Naive thymus-derived CD4-positive, alpha-beta T cell (primary cell): ENCODE measurements around the gene ELL3. TPM values are rescaled to one million over a fixed set of nuclear protein-coding genes. Genes with fewer than 3 reads are reported as not detected.
"Not testable (repeated sequence)": the region's sequence is repeated elsewhere in the genome, so short reads cannot be mapped to it uniquely, and the experiment has no call there.

Experiments
- ATAC-seq: fragments of 150-1000 bp; cut with Tn5 transposase; 2 replicates; pipeline ENCODE4 v1.10.0; 2021; ENCODE audit warnings: mild to moderate bottlenecking, moderate library complexity
- CTCF ChIA-PET: fragments of 350-600 bp; sonication (Branson Sonifier 250); formaldehyde crosslinking; loops from one replicate; lab custom pipeline; 2021; ENCODE audit warnings: antibody characterized with exemption; lab: Charles Lee
- POLR2A ChIA-PET: fragments of 350-600 bp; sonication (Branson Sonifier 250); formaldehyde crosslinking; loops from one replicate; lab custom pipeline; 2021; ENCODE audit warnings: antibody characterized with exemption, inconsistent platforms; lab: Charles Lee
- DNase-seq, 9 donors: peaks; one replicate each; pipeline versions ENCODE4 v3.0.0 to v3.0.0-alpha.2; 2020 to 2022; ENCODE audit warnings: mixed read lengths in 1 of 9
- H3K27ac ChIP-seq: one replicate; pipeline ENCODE4 v1.7.0; 2013; ENCODE audit warnings: mild to moderate bottlenecking, low read depth, low read length, moderate library complexity
- H3K27me3 ChIP-seq, 2 donors: one replicate each; pipeline ENCODE4 v1.7.0; 2013; ENCODE audit warnings: low read length in 2 of 2, mild to moderate bottlenecking in 2 of 2, moderate library complexity in 2 of 2; ENCODE audit not compliant: control insufficient read depth in 2 of 2, insufficient read depth in 2 of 2
- H3K36me3 ChIP-seq, 3 experiments: 1 replicate in 2 of 3; 2 replicates in 1 of 3; pipeline ENCODE4 v1.7.0; 2013; ENCODE audit warnings: low read length in 3 of 3, mild to moderate bottlenecking in 3 of 3, moderate library complexity in 1 of 3; ENCODE audit not compliant: insufficient read depth in 3 of 3, control insufficient read depth in 2 of 3
- H3K4me1 ChIP-seq, 2 donors: one replicate each; pipeline ENCODE4 v1.7.0; 2013; ENCODE audit warnings: low read length in 2 of 2, mild to moderate bottlenecking in 2 of 2, moderate library complexity in 1 of 2; ENCODE audit not compliant: control insufficient read depth in 2 of 2, insufficient read depth in 2 of 2
- H3K4me3 ChIP-seq: 2 replicates; pipeline ENCODE4 v1.7.0; 2013; ENCODE audit warnings: mild to moderate bottlenecking, low read length
- H3K9me3 ChIP-seq, 3 experiments: 1 replicate in 2 of 3; 2 replicates in 1 of 3; pipeline ENCODE4 v1.7.0; 2013; ENCODE audit warnings: low read length in 3 of 3; ENCODE audit not compliant: control insufficient read depth in 2 of 3
- H3K27ac Mint-ChIP-seq, 9 donors: one replicate each; pipeline ENCODE4 v1.8.0; 2020 to 2022; ENCODE audit warnings: mixed read lengths in 9 of 9, mild to moderate bottlenecking in 8 of 9, moderate library complexity in 5 of 9, inconsistent platforms in 2 of 9
- H3K27me3 Mint-ChIP-seq, 5 donors: one replicate each; pipeline ENCODE4 v1.8.0; 2021 to 2022; ENCODE audit warnings: mixed read lengths in 5 of 5, mild to moderate bottlenecking in 1 of 5
- H3K36me3 Mint-ChIP-seq, 5 donors: one replicate each; pipeline ENCODE4 v1.8.0; 2020 to 2022; ENCODE audit warnings: mixed read lengths in 5 of 5, mild to moderate bottlenecking in 3 of 5, inconsistent platforms in 1 of 5
- H3K4me1 Mint-ChIP-seq, 7 donors: one replicate each; pipeline ENCODE4 v1.8.0; 2020 to 2022; ENCODE audit warnings: mixed read lengths in 7 of 7, mild to moderate bottlenecking in 3 of 7, inconsistent platforms in 1 of 7
- H3K4me3 Mint-ChIP-seq, 10 donors: one replicate each; pipeline ENCODE4 v1.8.0; 2020 to 2022; ENCODE audit warnings: mild to moderate bottlenecking in 10 of 10, mixed read lengths in 10 of 10, moderate library complexity in 6 of 10, inconsistent platforms in 2 of 10
- H3K9me3 Mint-ChIP-seq, 11 donors: one replicate each; pipeline ENCODE4 v1.8.0; 2020 to 2022; ENCODE audit warnings: mixed read lengths in 11 of 11, mild to moderate bottlenecking in 4 of 11, inconsistent platforms in 1 of 11, moderate library complexity in 1 of 11
- intact Hi-C, 2 donors: fragments of 100-400 bp; cut with micrococcal nuclease; formaldehyde crosslinking; loops; one replicate each; pipeline ENCODE4 v1.15.1; 2023
- polyA plus RNA-seq, 2 donors: library from polyadenylated mRNA; unstranded; fragments of 300-500 nt; fragmentation: Illumina TruSeq; gene quantifications; one replicate each; pipeline ENCODE4 v1.2.3, GENCODE V29; 2021
- total RNA-seq, 6 experiments: library from RNA in 5 of 6; stranded (reverse) in 5 of 6; gene quantifications; 1 replicate in 5 of 6; 2 replicates in 1 of 6; pipeline ENCODE4 v1.2.3 and lab custom pipeline; 2021 to 2026

Gene ELL3, protein sequence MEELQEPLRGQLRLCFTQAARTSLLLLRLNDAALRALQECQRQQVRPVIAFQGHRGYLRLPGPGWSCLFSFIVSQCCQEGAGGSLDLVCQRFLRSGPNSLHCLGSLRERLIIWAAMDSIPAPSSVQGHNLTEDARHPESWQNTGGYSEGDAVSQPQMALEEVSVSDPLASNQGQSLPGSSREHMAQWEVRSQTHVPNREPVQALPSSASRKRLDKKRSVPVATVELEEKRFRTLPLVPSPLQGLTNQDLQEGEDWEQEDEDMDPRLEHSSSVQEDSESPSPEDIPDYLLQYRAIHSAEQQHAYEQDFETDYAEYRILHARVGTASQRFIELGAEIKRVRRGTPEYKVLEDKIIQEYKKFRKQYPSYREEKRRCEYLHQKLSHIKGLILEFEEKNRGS
- 1 to 10 TPM; 1.8 to 2.1 (median 1.9) TPM for total RNA-seq
- polyA plus RNA-seq: 1 to 10 TPM; 2.9 to 4.9 TPM
- total RNA-seq (lab: John Stamatoyannopoulos, UW): not detected

DNA sequence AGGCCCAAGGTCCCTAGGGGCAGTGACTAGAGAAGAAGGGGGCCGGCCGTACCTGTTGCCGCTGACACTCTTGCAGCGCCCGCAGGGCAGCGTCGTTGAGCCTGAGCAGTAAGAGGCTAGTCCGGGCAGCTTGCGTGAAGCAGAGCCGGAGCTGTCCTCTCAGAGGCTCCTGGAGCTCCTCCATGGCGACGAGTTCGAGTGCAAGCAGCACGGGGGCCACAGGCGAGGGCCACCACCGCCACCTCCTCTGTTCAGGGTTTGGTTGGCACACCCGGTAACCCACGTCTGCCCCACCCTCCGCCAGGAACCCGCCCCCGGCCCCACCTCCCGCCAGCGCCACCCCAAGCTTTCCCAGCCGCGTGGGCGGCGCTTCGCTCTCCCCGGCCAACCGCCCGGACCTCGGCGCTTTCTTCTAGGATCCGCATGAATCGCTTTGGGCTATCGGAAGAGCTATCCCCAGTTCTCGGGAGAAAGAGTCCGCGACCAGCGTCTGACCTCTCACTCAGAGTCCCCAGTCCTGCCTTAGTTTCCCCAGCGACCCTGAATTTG, at the start of gene ELL3:
Gene ELL3 (minus strand): TSS at position 249 of the 549 bp plus-strand sequence. CDS start 65 bp downstream, at position 184.
- peak; percentile 87 for ATAC-seq
- H3K4me3 ChIP-seq: peak within 1 kb of the TSS; percentile 100
- H3K27ac ChIP-seq: peak within 1 kb of the TSS; percentile 77
- H3K9me3 Mint-ChIP-seq: no peaks in the 10 kb centered on the region
- peaks cover 0 to 9% of the 10 kb centered on the region in 2 donors for H3K4me1 ChIP-seq
- peak in 8 of 9 donors; percentile 55 to 76 (median 74) for DNase-seq
- H3K27ac Mint-ChIP-seq: peak within 1 kb of the TSS; percentile 87 to 97 (median 95)
- intact Hi-C loops: loop anchor here (1.0 to 2.0 kb wide), 7 partner anchors 7 to 48 kb away; partner anchors contain the start of genes HYPK (in 2 of the 2), MFAP1 (in 2 of the 2), SERF2 (in 2 of the 2) and SERINC4 (in 2 of the 2)
- no peaks in the 10 kb centered on the region for H3K27me3 ChIP-seq
- CTCF ChIA-PET: interaction anchor here (0.7 to 1.7 kb wide), 5 partner anchors 15 to 51 kb away, joined by 3 to 6 read pairs (median 5); partner anchors contain the start of genes HYPK, SERF2 and SERINC4
- H3K9me3 ChIP-seq: no peaks in the 10 kb centered on the region
- H3K27me3 Mint-ChIP-seq: peaks cover 0 to 13% (median 0%) of the 10 kb centered on the region in 5 donors
- peaks cover 0 to 13% (median 1%) of the 10 kb centered on the region in 3 experiments for H3K36me3 ChIP-seq
- H3K4me1 Mint-ChIP-seq: peaks cover 5 to 23% (median 11%) of the 10 kb centered on the region in 7 donors
- peaks cover 0 to 11% (median 6%) of the 10 kb centered on the region in 5 donors for H3K36me3 Mint-ChIP-seq
- POLR2A ChIA-PET: interaction anchor here (0.8 to 4.9 kb wide), 13 partner anchors 10 to 51 kb away, joined by 3 to 28 read pairs (median 7); partner anchors contain the start of genes HYPK, MFAP1, PDIA3 and SERF2
- peak within 1 kb of the TSS; percentile 89 to 97 (median 94) for H3K4me3 Mint-ChIP-seq

GRCh38 chr15:43826029-43826507, 49.3 kb upstream of the ELL3 start:
- ATAC-seq (no peak), DNase-seq (no peak)
- H3K27me3 Mint-ChIP-seq: no peaks in the 10 kb centered on the region
- intact Hi-C loops: loop anchor here (2.0 to 10.0 kb wide), 3 partner anchors 711 to 1551 kb away; partner anchors contain the start of genes EIF3J (in 1 of the 2), GANC (in 1 of the 2) and TMEM87A (in 1 of the 2)
- no peaks in the 10 kb centered on the region for H3K27me3 ChIP-seq
- H3K36me3 ChIP-seq: peaks cover 0 to 4% (median 0%) of the 10 kb centered on the region in 3 experiments
- peak overlapping the region; percentile 85 to 98 (median 91) for H3K4me3 Mint-ChIP-seq
- H3K4me3 ChIP-seq: peak overlapping the region; percentile 54
- CTCF ChIA-PET: no interaction called here
- peaks cover 36 to 75% (median 58%) of the 10 kb centered on the region in 7 donors for H3K4me1 Mint-ChIP-seq
- peaks cover 32 to 34% of the 10 kb centered on the region in 2 donors for H3K4me1 ChIP-seq
- peak overlapping the region; percentile 73 for H3K27ac ChIP-seq
- H3K9me3 ChIP-seq: no peaks in the 10 kb centered on the region
- H3K9me3 Mint-ChIP-seq: no peaks in the 10 kb centered on the region
- H3K36me3 Mint-ChIP-seq: peaks cover 0 to 21% (median 0%) of the 10 kb centered on the region in 5 donors
- peak overlapping the region; percentile 48 to 94 (median 88) for H3K27ac Mint-ChIP-seq
- POLR2A ChIA-PET: interaction anchor here (2.2 to 4.5 kb wide), 2 partner anchors 25 to 33 kb away, joined by 17 to 42 read pairs; partner anchors contain the start of genes HYPK, SERF2 and SERINC4

DNA sequence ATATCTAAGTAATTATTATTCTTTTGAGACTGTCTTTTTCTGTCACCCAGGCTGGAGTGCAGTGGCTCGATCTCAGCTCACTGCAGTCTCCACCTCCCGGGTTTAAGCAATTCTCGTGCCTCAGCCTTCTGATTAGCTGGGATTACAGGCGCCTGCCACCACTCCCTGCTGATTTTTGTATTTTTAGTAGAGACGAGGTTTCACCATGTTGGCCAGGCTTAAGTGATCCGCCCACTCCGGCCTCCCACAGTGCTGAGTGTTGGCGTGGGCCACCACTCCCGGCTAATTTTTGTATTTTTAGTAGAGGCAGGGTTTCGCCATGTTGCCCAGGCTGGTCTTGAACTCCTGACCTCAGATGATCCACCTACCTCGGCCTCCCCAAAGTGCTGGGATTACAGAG, 48.5 kb upstream of the ELL3 start:
- Mint-ChIP-seq H3K4me3 (peak overlapping the region in 8 of 10 donors; percentile 9 to 99 (median 91)), H3K27ac (peak overlapping the region in 7 of 9 donors; percentile 12 to 97 (median 86)), H3K4me1 (peaks cover 37 to 80% (median 54%) of the 10 kb centered on the region in 7 donors), H3K36me3 (peaks cover 0 to 21% (median 0%) of the 10 kb centered on the region in 5 donors)
- POLR2A ChIA-PET: interaction anchor here (0.6 to 4.5 kb wide), 9 partner anchors 15 to 631 kb away, joined by 3 to 42 read pairs (median 4); partner anchors contain the start of genes ELL3, HYPK, SERF2 and SERINC4
- intact Hi-C loops: loop anchor here (2.0 to 10.0 kb wide), 6 partner anchors 463 to 1577 kb away; partner anchors contain the start of genes CTDSPL2 (in 1 of the 2), GANC (in 1 of the 2), GOLM2 (in 1 of the 2) and LCMT2 (in 1 of the 2)
- DNase-seq, H3K27me3 ChIP-seq, H3K4me3 ChIP-seq, H3K9me3 ChIP-seq, CTCF ChIA-PET, H3K9me3 Mint-ChIP-seq, H3K27me3 Mint-ChIP-seq, ATAC-seq, H3K36me3 ChIP-seq, H3K27ac ChIP-seq: not testable (repeated sequence)
- peaks cover 32 to 34% of the 10 kb centered on the region in 2 donors for H3K4me1 ChIP-seq

- no peaks in the 10 kb centered on the region for H3K9me3 ChIP-seq
- peaks cover 0 to 21% (median 0%) of the 10 kb centered on the region in 5 donors for H3K36me3 Mint-ChIP-seq
- ATAC-seq (peak; percentile 94), DNase-seq (peak; percentile 63 to 94 (median 89))
- CTCF ChIA-PET: interaction anchor here (1.0 kb wide), 1 partner anchor 24 kb away, joined by 4 read pairs; the partner anchor contains the start of gene HYPK
- H3K27me3 Mint-ChIP-seq: no peaks in the 10 kb centered on the region
- POLR2A ChIA-PET: interaction anchor here (0.6 to 4.5 kb wide), 14 partner anchors 10 to 1578 kb away, joined by 3 to 42 read pairs (median 4); partner anchors contain the start of genes ELL3, HYPK, SERF2 and SERINC4
- intact Hi-C loops: loop anchor here (1.0 to 10.0 kb wide), 12 partner anchors 24 to 1578 kb away; partner anchors contain the start of genes CTDSPL2 (in 2 of the 2), GANC (in 2 of the 2), HYPK (in 2 of the 2) and PDIA3 (in 2 of the 2)
- peak within 1 kb of the TSS; percentile 100 for H3K4me3 ChIP-seq
- H3K27ac Mint-ChIP-seq: peak within 1 kb of the TSS; percentile 95 to 99 (median 98)
- H3K9me3 Mint-ChIP-seq: no peaks in the 10 kb centered on the region
- peaks cover 32 to 34% of the 10 kb centered on the region in 2 donors for H3K4me1 ChIP-seq
- peak within 1 kb of the TSS; percentile 94 to 100 (median 98) for H3K4me3 Mint-ChIP-seq
- peaks cover 37 to 81% (median 53%) of the 10 kb centered on the region in 7 donors for H3K4me1 Mint-ChIP-seq
- H3K27me3 ChIP-seq: no peaks in the 10 kb centered on the region
- H3K27ac ChIP-seq: peak within 1 kb of the TSS; percentile 97
- peaks cover 0 to 4% (median 0%) of the 10 kb centered on the region in 3 experiments for H3K36me3 ChIP-seq
Measured at GRCh38 chr15:43824302-43825246, 47.8 kb upstream of the ELL3 start, which contains the start of gene MFAP1. Gene MFAP1, minus strand, starts transcription at chr15:43824690. Its CDS starts 121 bp downstream, at chr15:43824569.

- Mint-ChIP-seq H3K4me1 (peaks cover 22 to 77% (median 48%) of the 10 kb centered on the region in 7 donors), H3K27ac (peak overlapping the region; percentile 1 to 84 (median 58)), H3K27me3 (no peaks in the 10 kb centered on the region), H3K9me3 (no peaks in the 10 kb centered on the region), H3K36me3 (peaks cover 0 to 17% (median 6%) of the 10 kb centered on the region in 5 donors), H3K4me3 (peak overlapping the region; percentile 41 to 97 (median 64))
- ChIA-PET CTCF (no interaction called here), POLR2A (interaction anchor here (0.8 to 0.9 kb wide), 2 partner anchors 21 to 28 kb away, joined by 3 to 4 read pairs; partner anchors contain the start of genes HYPK and SERINC4)
- Histone ChIP-seq H3K9me3 (no peaks in the 10 kb centered on the region), H3K4me3 (no peak overlapping the region), H3K36me3 (peaks cover 6 to 21% (median 12%) of the 10 kb centered on the region in 3 experiments), H3K27me3 (no peaks in the 10 kb centered on the region), H3K4me1 (peaks cover 25 to 28% of the 10 kb centered on the region in 2 donors), H3K27ac (no peak overlapping the region)
- DNase-seq (no peak), ATAC-seq (no peak)
- intact Hi-C loops: loop anchor here (5.0 to 10.0 kb wide), 3 partner anchors 903 to 1549 kb away; partner anchors contain the start of genes GANC (in 2 of the 2) and TMEM87A (in 2 of the 2)
Measured at GRCh38 chr15:43821505-43821904, 44.7 kb upstream of the ELL3 start.
